Stimulated activated CD4-positive, alpha-beta T cell treated with anti-CD3 and anti-CD28 coated beads, TNF-alpha, amount 100 ng/mL, for 4 hours (primary cell): ENCODE measurements around the gene PARN.
"Not testable (repeated sequence)": the region's sequence is repeated elsewhere in the genome, so short reads cannot be mapped to it uniquely, and the experiment has no call there.

Source experiments
- DNase-seq, 3 experiments: peaks; one replicate each; pipeline ENCODE4 v3.0.0-alpha.2; 2020; ENCODE audit warnings: low read depth in 3 of 3

The PARN gene

GRCh38 chr16:14472357-14472756 lies 157.7 kb downstream of the PARN start:
- DNase-seq, result no peak

GRCh38 chr16:14470788-14471187 lies 159.3 kb downstream of the PARN start:
- DNase-seq, result no peak

GRCh38 chr16:14465799-14466198 lies 164.3 kb downstream of the PARN start:
- DNase-seq, result no peak

- no peak for DNase-seq
These were observed 165.3 kb downstream of the PARN start for GRCh38 chr16:14464796-14465195.

- DNase-seq, result no peak
These were observed 165.9 kb downstream of the PARN start for GRCh38 chr16:14464192-14464591.

GRCh38 chr16:14462811-14463210 lies 167.2 kb downstream of the PARN start:
- no peak for DNase-seq

GRCh38 chr16:14460726-14461125 lies 169.3 kb downstream of the PARN start:
- DNase-seq, result no peak

GRCh38 chr16:14458576-14458975 lies 171.5 kb downstream of the PARN start:
- no peak for DNase-seq

- DNase-seq, result no peak
These were observed 173.1 kb downstream of the PARN start for GRCh38 chr16:14456793-14457481.

GRCh38 chr16:14455573-14455972 lies 174.5 kb downstream of the PARN start:
- no peak for DNase-seq

GRCh38 chr16:14454391-14454790 lies 175.7 kb downstream of the PARN start:
- no peak for DNase-seq

GRCh38 chr16:14452066-14452465 lies 178.0 kb downstream of the PARN start:
- DNase-seq, result no peak

GRCh38 chr16:14450846-14451245 lies 179.2 kb downstream of the PARN start:
- DNase-seq, result no peak

- DNase-seq, result no peak
These were observed 180.1 kb downstream of the PARN start for GRCh38 chr16:14449790-14450480.

- DNase-seq, result no peak
These were observed 180.7 kb downstream of the PARN start for GRCh38 chr16:14449334-14449733.

- no peak for DNase-seq
These were observed 181.2 kb downstream of the PARN start for GRCh38 chr16:14448879-14449278.

- DNase-seq, result no peak
These were observed 182.3 kb downstream of the PARN start for GRCh38 chr16:14447783-14448182.

- no peak for DNase-seq
These were observed 183.3 kb downstream of the PARN start for GRCh38 chr16:14446796-14447195.

GRCh38 chr16:14445937-14446715 lies 183.9 kb downstream of the PARN start:
- DNase-seq, result no peak

GRCh38 chr16:14444979-14445810 lies 184.9 kb downstream of the PARN start:
- no peak for DNase-seq

- DNase-seq, result not testable (repeated sequence)
These were observed 188.5 kb downstream of the PARN start for GRCh38 chr16:14441533-14441932.

- no peak for DNase-seq
These were observed 191.8 kb downstream of the PARN start for GRCh38 chr16:14438256-14438655.
